CD14-positive monocyte (primary cell): ENCODE data around the gene STX8. TPM values are rescaled to one million over a fixed set of nuclear protein-coding genes. Genes with fewer than 3 reads are reported as not detected.
"Not testable (repeated sequence)": the region's sequence is repeated elsewhere in the genome, so short reads cannot be mapped to it uniquely, and the experiment has no call there.

ENCODE experiments used
- DNase-seq, 3 donors: peaks; one replicate each; pipeline ENCODE4 v3.0.0-alpha.2; 2011 to 2022
- H2AFZ ChIP-seq: 2 replicates; pipeline ENCODE4 v1.6.0; 2012; ENCODE audit warnings: mild to moderate bottlenecking, low read depth, low read length, inconsistent platforms; ENCODE audit not compliant: insufficient read depth, poor library complexity, severe bottlenecking
- H3K27ac ChIP-seq, 2 donors: 1 replicate in 1 of 2; 2 replicates in 1 of 2; pipeline ENCODE4 v1.5.1; 2012 to 2013; ENCODE audit warnings: low read length in 2 of 2, control low read depth in 1 of 2, inconsistent platforms in 1 of 2, low read depth in 1 of 2, mild to moderate bottlenecking in 1 of 2
- H3K27me3 ChIP-seq, 2 donors: one replicate each; pipeline versions ENCODE4 v1.6.0 to v1.6.1; 2011 to 2013; ENCODE audit warnings: low read length in 2 of 2; ENCODE audit not compliant: control insufficient read depth in 2 of 2, insufficient read depth in 2 of 2
- H3K36me3 ChIP-seq, 2 donors: replicated peaks in 1 of 2; 1 replicate in 1 of 2; 2 replicates in 1 of 2; pipeline versions ENCODE4 v1.5.1 to v1.6.1; 2012 to 2013; ENCODE audit warnings: low read length in 2 of 2, control low read depth in 1 of 2, inconsistent platforms in 1 of 2, mild to moderate bottlenecking in 1 of 2; ENCODE audit not compliant: insufficient read depth in 2 of 2, control insufficient read depth in 1 of 2
- H3K4me1 ChIP-seq, 2 donors: 1 replicate in 1 of 2; 2 replicates in 1 of 2; pipeline versions ENCODE4 v1.5.1 to v1.6.1; 2012 to 2013; ENCODE audit warnings: low read length in 2 of 2, control low read depth in 1 of 2, inconsistent platforms in 1 of 2, mild to moderate bottlenecking in 1 of 2, moderate library complexity in 1 of 2; ENCODE audit not compliant: insufficient read depth in 2 of 2, control insufficient read depth in 1 of 2
- H3K4me2 ChIP-seq: replicated peaks from 2 replicates; pipeline ENCODE3; 2012; ENCODE audit warnings: low read length, moderate library complexity, mild to moderate bottlenecking; ENCODE audit not compliant: poor library complexity, severe bottlenecking; ENCODE audit errors: extremely low read depth
- H3K4me3 ChIP-seq, 3 experiments: fragments of 200-600 bp in 1 of 3; sonication (generic) in 1 of 3; replicated peaks in 1 of 3; 1 replicate in 2 of 3; 2 replicates in 1 of 3; pipeline ENCODE4 v1.5.1; 2011 to 2013; ENCODE audit warnings: low read length in 3 of 3, mild to moderate bottlenecking in 3 of 3, control low read depth in 2 of 3, low read depth in 2 of 3, inconsistent platforms in 1 of 3, moderate library complexity in 1 of 3
- H3K79me2 ChIP-seq: 2 replicates; pipeline ENCODE4 v1.6.0; 2012; ENCODE audit warnings: mild to moderate bottlenecking, control low read depth, inconsistent platforms, low read length, moderate library complexity; ENCODE audit not compliant: insufficient read depth
- H3K9ac ChIP-seq: 2 replicates; pipeline ENCODE4 v1.6.0; 2017; ENCODE audit warnings: low read length, mild to moderate bottlenecking; ENCODE audit not compliant: insufficient read depth, poor library complexity, severe bottlenecking
- H3K9me3 ChIP-seq, 2 donors: replicated peaks in 1 of 2; 1 replicate in 1 of 2; 2 replicates in 1 of 2; pipeline versions ENCODE4 v1.5.1 to v1.6.1; 2012 to 2013; ENCODE audit warnings: low read length in 2 of 2, control low read depth in 1 of 2; ENCODE audit not compliant: control insufficient read depth in 1 of 2, insufficient read depth in 1 of 2
- H4K20me1 ChIP-seq: 2 replicates; pipeline ENCODE4 v1.6.0; 2012; ENCODE audit warnings: mild to moderate bottlenecking, low read length, control low read depth, moderate library complexity; ENCODE audit not compliant: insufficient read depth
- H3K27ac Mint-ChIP-seq, 7 donors: one replicate each; pipeline ENCODE4 v1.8.0; 2020; ENCODE audit warnings: mild to moderate bottlenecking in 7 of 7, mixed read lengths in 7 of 7, moderate library complexity in 6 of 7, inconsistent platforms in 2 of 7
- H3K27me3 Mint-ChIP-seq, 3 donors: one replicate each; pipeline ENCODE4 v1.8.0; 2021 to 2022; ENCODE audit warnings: low read depth in 3 of 3, mild to moderate bottlenecking in 3 of 3, mixed read lengths in 3 of 3, moderate library complexity in 3 of 3, inconsistent platforms in 1 of 3
- H3K36me3 Mint-ChIP-seq, 2 donors: one replicate each; pipeline ENCODE4 v1.8.0; 2020; ENCODE audit warnings: mixed read lengths in 2 of 2, inconsistent platforms in 1 of 2, mild to moderate bottlenecking in 1 of 2
- H3K4me1 Mint-ChIP-seq: one replicate; pipeline ENCODE4 v1.8.0; 2020; ENCODE audit warnings: mild to moderate bottlenecking, mixed read lengths
- H3K4me3 Mint-ChIP-seq, 2 donors: one replicate each; pipeline ENCODE4 v1.8.0; 2020; ENCODE audit warnings: mild to moderate bottlenecking in 2 of 2, mixed read lengths in 2 of 2, moderate library complexity in 1 of 2
- H3K9me3 Mint-ChIP-seq, 7 donors: one replicate each; pipeline ENCODE4 v1.8.0; 2020 to 2022; ENCODE audit warnings: mixed read lengths in 7 of 7, mild to moderate bottlenecking in 6 of 7, moderate library complexity in 6 of 7, inconsistent platforms in 2 of 7
- WGBS: methylation state at CpG from one replicate; pipeline ENCODE4 v1.1.5; 2013; ENCODE audit warnings: missing lambda C conversion rate; ENCODE audit not compliant: insufficient coverage; 5-methylcytosine and 5-hydroxymethylcytosine counted together
- intact Hi-C, 2 donors: fragments of 100-400 bp; cut with micrococcal nuclease; formaldehyde crosslinking; loops; one replicate each; pipeline versions ENCODE4 v1.15.0 to v1.15.1; 2023
- polyA plus RNA-seq, 3 donors: library from polyadenylated mRNA; depleted of rRNA in 1 of 3; unstranded in 2 of 3; stranded (reverse) in 1 of 3; fragments of 300-500 nt in 2 of 3; fragments of >200 nt in 1 of 3; fragmentation: Illumina TruSeq in 2 of 3; gene quantifications; 1 replicate in 2 of 3; 2 replicates in 1 of 3; pipeline ENCODE4 v1.2.3, GENCODE V29; 2012 to 2021
- TF ChIP-seq, protein P1 (sequence below): fragments of 200-600 bp; IDR thresholded peaks from one replicate; pipeline ENCODE4 v1.8.0; 2022; ENCODE audit warnings: antibody characterized with exemption, mild to moderate bottlenecking

STX8 gene
- polyA plus RNA-seq, 3 donors = 44.4 to 170 (median 142) TPM

DNA sequence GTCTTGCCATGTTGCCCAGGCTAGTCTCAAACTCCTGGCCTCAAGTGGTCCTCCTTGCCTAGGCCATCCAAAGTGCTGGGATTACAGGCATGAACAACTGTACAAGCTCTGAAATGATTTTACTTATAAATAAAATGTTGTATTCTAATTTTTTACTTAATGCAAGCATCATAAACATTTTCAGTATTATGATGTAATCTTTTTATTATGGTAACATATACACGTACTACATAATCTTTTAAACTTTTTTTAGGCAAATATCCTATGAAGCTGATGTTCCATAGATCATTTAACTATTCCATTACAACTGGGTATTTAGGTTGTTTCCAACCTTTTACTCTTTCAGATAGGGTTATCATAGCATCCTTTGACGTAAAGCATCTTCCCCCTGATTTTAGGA, 35.9 kb upstream of the STX8 start:
- no peaks in the 10 kb centered on the region for H3K36me3 Mint-ChIP-seq
- no CpG with 5 or more reads among the region's 2 CpGs for WGBS

DNA sequence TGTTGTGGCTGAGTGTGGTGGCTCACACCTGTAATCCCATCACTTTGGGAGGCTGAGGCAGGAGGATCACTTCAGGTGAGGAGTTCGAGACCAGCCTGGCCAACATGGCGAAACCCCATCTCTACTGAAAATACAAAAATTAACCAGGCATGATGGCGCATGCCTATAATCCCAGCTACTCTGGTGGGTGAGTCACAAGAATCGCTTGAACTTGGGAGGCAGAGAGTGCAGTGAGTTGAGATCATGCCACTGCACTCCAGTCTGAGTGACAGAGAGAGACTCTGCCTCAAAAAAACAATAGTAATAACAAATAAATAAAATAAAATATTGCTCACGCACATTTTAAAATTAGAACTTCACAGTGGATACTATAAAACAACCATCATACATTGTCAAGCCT, 31.4 kb upstream of the STX8 start:
- H3K9me3 ChIP-seq, H3K9me3 Mint-ChIP-seq, H3K79me2 ChIP-seq, H3K4me1 Mint-ChIP-seq, H3K4me2 ChIP-seq, H3K4me3 Mint-ChIP-seq, DNase-seq, H3K36me3 ChIP-seq, H3K27me3 Mint-ChIP-seq, H3K27me3 ChIP-seq, intact Hi-C loops, H3K4me1 ChIP-seq, H3K4me3 ChIP-seq, H2AFZ ChIP-seq, H3K36me3 Mint-ChIP-seq, H4K20me1 ChIP-seq, H3K9ac ChIP-seq, H3K27ac ChIP-seq, H3K27ac Mint-ChIP-seq: not testable (repeated sequence)
- WGBS = no CpG with 5 or more reads among the region's 5 CpGs

More for the DNA sequence above, 35.9 kb upstream of the STX8 start:
- H3K27ac ChIP-seq = no peak overlapping the region
- no peak overlapping the region for H3K4me3 ChIP-seq
- Mint-ChIP-seq H3K27ac (no peak overlapping the region), H3K9me3 (peaks cover 0 to 9% (median 2%) of the 10 kb centered on the region in 7 donors), H3K27me3 (peaks cover 4 to 10% (median 9%) of the 10 kb centered on the region in 3 donors), H3K4me1 (no peaks in the 10 kb centered on the region), H3K4me3 (no peak overlapping the region)
- H3K9me3 ChIP-seq = no peaks in the 10 kb centered on the region
- TF ChIP-seq, protein P1, sequence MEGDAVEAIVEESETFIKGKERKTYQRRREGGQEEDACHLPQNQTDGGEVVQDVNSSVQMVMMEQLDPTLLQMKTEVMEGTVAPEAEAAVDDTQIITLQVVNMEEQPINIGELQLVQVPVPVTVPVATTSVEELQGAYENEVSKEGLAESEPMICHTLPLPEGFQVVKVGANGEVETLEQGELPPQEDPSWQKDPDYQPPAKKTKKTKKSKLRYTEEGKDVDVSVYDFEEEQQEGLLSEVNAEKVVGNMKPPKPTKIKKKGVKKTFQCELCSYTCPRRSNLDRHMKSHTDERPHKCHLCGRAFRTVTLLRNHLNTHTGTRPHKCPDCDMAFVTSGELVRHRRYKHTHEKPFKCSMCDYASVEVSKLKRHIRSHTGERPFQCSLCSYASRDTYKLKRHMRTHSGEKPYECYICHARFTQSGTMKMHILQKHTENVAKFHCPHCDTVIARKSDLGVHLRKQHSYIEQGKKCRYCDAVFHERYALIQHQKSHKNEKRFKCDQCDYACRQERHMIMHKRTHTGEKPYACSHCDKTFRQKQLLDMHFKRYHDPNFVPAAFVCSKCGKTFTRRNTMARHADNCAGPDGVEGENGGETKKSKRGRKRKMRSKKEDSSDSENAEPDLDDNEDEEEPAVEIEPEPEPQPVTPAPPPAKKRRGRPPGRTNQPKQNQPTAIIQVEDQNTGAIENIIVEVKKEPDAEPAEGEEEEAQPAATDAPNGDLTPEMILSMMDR = no peak
- H3K4me2 ChIP-seq = no peak overlapping the region
- no peaks in the 10 kb centered on the region for H3K27me3 ChIP-seq
- H3K9ac ChIP-seq = no peak overlapping the region
- no peak for DNase-seq
- intact Hi-C loops = no loop called here
- H3K79me2 ChIP-seq = no peaks in the 10 kb centered on the region
- H3K36me3 ChIP-seq = no peaks in the 10 kb centered on the region
- no peaks in the 10 kb centered on the region for H3K4me1 ChIP-seq
- H4K20me1 ChIP-seq = no peaks in the 10 kb centered on the region
- H2AFZ ChIP-seq = no peak overlapping the region
